Caco-2 (cell line): ENCODE measurements around the gene MAGEA6. TPM values are rescaled to one million over a fixed set of nuclear protein-coding genes. Genes with fewer than 3 reads are reported as not detected.
"Not testable (repeated sequence)": the region's sequence is repeated elsewhere in the genome, so short reads cannot be mapped to it uniquely, and the experiment has no call there.

Experiments used
- BruUV-seq: library from RNA; stranded (reverse); fragments of 400-500 nt; replicated peaks from 2 replicates; lab custom pipeline; 2021; lab: Mats Ljungman, UMichigan
- CTCF ChIA-PET: fragments of 300-600 bp; sonication (Branson Sonifier 250); formaldehyde crosslinking; loops from one replicate; lab custom pipeline; 2022; ENCODE audit warnings: antibody characterized with exemption; lab: Charles Lee
- POLR2A ChIA-PET: fragments of 300-600 bp; sonication (Branson Sonifier 250); formaldehyde crosslinking; loops from one replicate; lab custom pipeline; 2022; ENCODE audit warnings: antibody characterized with exemption; lab: Charles Lee
- DNase-seq, 2 experiments: peaks; one replicate each; pipeline versions ENCODE4 v3.0.0 to v3.0.0-alpha.2; 2020 to 2022
- H3K27me3 ChIP-seq: replicated peaks from 2 replicates; pipeline ENCODE4 v1.6.0; 2011; ENCODE audit warnings: low read length; ENCODE audit not compliant: control insufficient read depth, insufficient read depth
- H3K36me3 ChIP-seq: 2 replicates; pipeline ENCODE4 v1.5.1; 2011; ENCODE audit warnings: low read length; ENCODE audit not compliant: control insufficient read depth, insufficient read depth
- H3K4me1 ChIP-seq: fragments of 250-450 bp; sonication (Bioruptor Pico); 2 replicates; pipeline ENCODE4 v1.5.1; 2020; ENCODE audit warnings: mild to moderate bottlenecking
- H3K4me3 ChIP-seq: 2 replicates; pipeline ENCODE4 v1.5.1; 2011; ENCODE audit warnings: low read depth, mild to moderate bottlenecking, control low read depth, low read length
- H3K9me3 ChIP-seq: fragments of 250-450 bp; sonication (Bioruptor Pico); 2 replicates; pipeline ENCODE4 v1.5.1; 2020; ENCODE audit warnings: mild to moderate bottlenecking, moderate library complexity
- H3K27ac Mint-ChIP-seq: one replicate; pipeline ENCODE4 v1.8.0; 2022; ENCODE audit warnings: mixed read lengths; ENCODE audit not compliant: unreplicated experiment
- H3K27me3 Mint-ChIP-seq: one replicate; pipeline ENCODE4 v1.8.0; 2022; ENCODE audit warnings: mixed read lengths; ENCODE audit not compliant: insufficient read depth, unreplicated experiment
- H3K36me3 Mint-ChIP-seq: one replicate; pipeline ENCODE4 v1.8.0; 2022; ENCODE audit warnings: mild to moderate bottlenecking, mixed read lengths; ENCODE audit not compliant: insufficient read depth, unreplicated experiment
- H3K4me1 Mint-ChIP-seq: one replicate; pipeline ENCODE4 v1.8.0; 2022; ENCODE audit warnings: low read depth, mixed read lengths; ENCODE audit not compliant: unreplicated experiment
- H3K4me3 Mint-ChIP-seq: one replicate; pipeline ENCODE4 v1.8.0; 2022; ENCODE audit warnings: mild to moderate bottlenecking, moderate library complexity, mixed read lengths; ENCODE audit not compliant: unreplicated experiment
- H3K9me3 Mint-ChIP-seq: one replicate; pipeline ENCODE4 v1.8.0; 2022; ENCODE audit warnings: mixed read lengths; ENCODE audit not compliant: unreplicated experiment
- intact Hi-C: fragments of 100-400 bp; cut with micrococcal nuclease; formaldehyde crosslinking; loops from one replicate; pipeline ENCODE4 v1.10.0; 2022; ENCODE audit not compliant: unreplicated experiment
- total RNA-seq: library from RNA; stranded (reverse); gene quantifications from 2 replicates; pipeline ENCODE4 v1.2.3, GENCODE V29; 2022
- TF ChIP-seq, protein P1 (sequence below), 2 experiments: fragments of 200-600 bp in 1 of 2; IDR thresholded peaks; 1 replicate in 1 of 2; 2 replicates in 1 of 2; pipeline versions ENCODE4 v1.5.1 to v1.8.0; 2011 to 2022; ENCODE audit warnings: antibody characterized with exemption in 1 of 2, control low read depth in 1 of 2, inconsistent platforms in 1 of 2, low read depth in 1 of 2, low read length in 1 of 2, mild to moderate bottlenecking in 1 of 2, moderate library complexity in 1 of 2; ENCODE audit not compliant: insufficient read depth in 1 of 2, severe bottlenecking in 1 of 2, unreplicated experiment in 1 of 2

The MAGEA6 gene
- total RNA-seq, 1 experiment from 2014 or later, result not detected

- Histone ChIP-seq H3K4me1 (no peaks in the 10 kb centered on the region), H3K9me3 (no peaks in the 10 kb centered on the region), H3K36me3 (no peaks in the 10 kb centered on the region), H3K4me3 (no peak overlapping the region), H3K27me3 (no peaks in the 10 kb centered on the region)
- ChIA-PET POLR2A (no interaction called here), CTCF (no interaction called here)
- DNase-seq, result no peak
- peaks cover 3% of the 10 kb centered on the region for H3K27me3 Mint-ChIP-seq
- TF ChIP-seq, protein P1, sequence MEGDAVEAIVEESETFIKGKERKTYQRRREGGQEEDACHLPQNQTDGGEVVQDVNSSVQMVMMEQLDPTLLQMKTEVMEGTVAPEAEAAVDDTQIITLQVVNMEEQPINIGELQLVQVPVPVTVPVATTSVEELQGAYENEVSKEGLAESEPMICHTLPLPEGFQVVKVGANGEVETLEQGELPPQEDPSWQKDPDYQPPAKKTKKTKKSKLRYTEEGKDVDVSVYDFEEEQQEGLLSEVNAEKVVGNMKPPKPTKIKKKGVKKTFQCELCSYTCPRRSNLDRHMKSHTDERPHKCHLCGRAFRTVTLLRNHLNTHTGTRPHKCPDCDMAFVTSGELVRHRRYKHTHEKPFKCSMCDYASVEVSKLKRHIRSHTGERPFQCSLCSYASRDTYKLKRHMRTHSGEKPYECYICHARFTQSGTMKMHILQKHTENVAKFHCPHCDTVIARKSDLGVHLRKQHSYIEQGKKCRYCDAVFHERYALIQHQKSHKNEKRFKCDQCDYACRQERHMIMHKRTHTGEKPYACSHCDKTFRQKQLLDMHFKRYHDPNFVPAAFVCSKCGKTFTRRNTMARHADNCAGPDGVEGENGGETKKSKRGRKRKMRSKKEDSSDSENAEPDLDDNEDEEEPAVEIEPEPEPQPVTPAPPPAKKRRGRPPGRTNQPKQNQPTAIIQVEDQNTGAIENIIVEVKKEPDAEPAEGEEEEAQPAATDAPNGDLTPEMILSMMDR (IDR thresholded peaks at IDR 0.05; ENCODE audit: insufficient read depth in 1 of 2, low read depth in 1 of 2, low read length in 1 of 2, severe bottlenecking in 1 of 2, unreplicated experiment in 1 of 2), result no peak
- H3K9me3 Mint-ChIP-seq, result no peaks in the 10 kb centered on the region
- no peak overlapping the region for H3K27ac Mint-ChIP-seq
- H3K4me3 Mint-ChIP-seq, result no peak overlapping the region
- BruUV-seq, result no TSS peak
- H3K36me3 Mint-ChIP-seq, result no peaks in the 10 kb centered on the region
- intact Hi-C loops, result no loop called here
- no peaks in the 10 kb centered on the region for H3K4me1 Mint-ChIP-seq
These were observed 30.9 kb downstream of the MAGEA6 start for GRCh38 chrX:152738560-152738959.

GRCh38 chrX:152736528-152736927 lies 33.0 kb downstream of the MAGEA6 start:
- H3K36me3 ChIP-seq, H3K4me1 Mint-ChIP-seq, H3K27me3 ChIP-seq, H3K27me3 Mint-ChIP-seq, BruUV-seq, H3K4me1 ChIP-seq, CTCF ChIA-PET, H3K9me3 Mint-ChIP-seq, DNase-seq, H3K36me3 Mint-ChIP-seq, H3K27ac Mint-ChIP-seq, intact Hi-C loops, H3K4me3 ChIP-seq, H3K4me3 Mint-ChIP-seq, POLR2A ChIA-PET, H3K9me3 ChIP-seq: not testable (repeated sequence)

GRCh38 chrX:152735860-152736511 lies 33.5 kb downstream of the MAGEA6 start:
- no peak overlapping the region for H3K27ac Mint-ChIP-seq

More at GRCh38 chrX:152735860-152736511, 33.5 kb downstream of the MAGEA6 start:
- no peaks in the 10 kb centered on the region for H3K9me3 Mint-ChIP-seq
- peaks cover 5% of the 10 kb centered on the region for H3K27me3 Mint-ChIP-seq
- H3K4me1 ChIP-seq, result no peaks in the 10 kb centered on the region
- H3K27me3 ChIP-seq, result no peaks in the 10 kb centered on the region
- intact Hi-C loops, result no loop called here
- no peaks in the 10 kb centered on the region for H3K36me3 ChIP-seq
- H3K4me3 Mint-ChIP-seq, result no peak overlapping the region
- TF ChIP-seq, protein P1 (IDR thresholded peaks at IDR 0.05; ENCODE audit: insufficient read depth in 1 of 2, low read depth in 1 of 2, low read length in 1 of 2, severe bottlenecking in 1 of 2, unreplicated experiment in 1 of 2), result no peak
- no peak for DNase-seq
- H3K36me3 Mint-ChIP-seq, result no peaks in the 10 kb centered on the region
- no TSS peak for BruUV-seq
- ChIA-PET POLR2A (no interaction called here), CTCF (no interaction called here)
- H3K4me1 Mint-ChIP-seq, result no peaks in the 10 kb centered on the region
- no peak overlapping the region for H3K4me3 ChIP-seq
- no peaks in the 10 kb centered on the region for H3K9me3 ChIP-seq
